Renal cortex interstitium (tissue), 11 donors: ENCODE measurements around the gene FBXO11. TPM values are rescaled to one million over a fixed set of nuclear protein-coding genes. Genes with fewer than 3 reads are reported as not detected.
"Not testable (repeated sequence)": the region's sequence is repeated elsewhere in the genome, so short reads cannot be mapped to it uniquely, and the experiment has no call there.

Source experiments
- DNase-seq, 11 donors: peaks; one replicate each; pipeline ENCODE4 v3.0.0-alpha.2; 2013; ENCODE audit warnings: low read depth in 9 of 11, low spot score in 4 of 11; ENCODE audit errors: extremely low read depth in 1 of 11
- polyA plus RNA-seq, 3 donors: library from polyadenylated mRNA; unstranded; fragments of 120-200 nt; gene quantifications; one replicate each; pipeline ENCODE4 v1.2.1, GENCODE V29; 2013; ENCODE audit not compliant: insufficient read length in 3 of 3

Gene FBXO11
- polyA plus RNA-seq, 3 donors: 77.9 to 96.5 (median 81.6) TPM

DNA sequence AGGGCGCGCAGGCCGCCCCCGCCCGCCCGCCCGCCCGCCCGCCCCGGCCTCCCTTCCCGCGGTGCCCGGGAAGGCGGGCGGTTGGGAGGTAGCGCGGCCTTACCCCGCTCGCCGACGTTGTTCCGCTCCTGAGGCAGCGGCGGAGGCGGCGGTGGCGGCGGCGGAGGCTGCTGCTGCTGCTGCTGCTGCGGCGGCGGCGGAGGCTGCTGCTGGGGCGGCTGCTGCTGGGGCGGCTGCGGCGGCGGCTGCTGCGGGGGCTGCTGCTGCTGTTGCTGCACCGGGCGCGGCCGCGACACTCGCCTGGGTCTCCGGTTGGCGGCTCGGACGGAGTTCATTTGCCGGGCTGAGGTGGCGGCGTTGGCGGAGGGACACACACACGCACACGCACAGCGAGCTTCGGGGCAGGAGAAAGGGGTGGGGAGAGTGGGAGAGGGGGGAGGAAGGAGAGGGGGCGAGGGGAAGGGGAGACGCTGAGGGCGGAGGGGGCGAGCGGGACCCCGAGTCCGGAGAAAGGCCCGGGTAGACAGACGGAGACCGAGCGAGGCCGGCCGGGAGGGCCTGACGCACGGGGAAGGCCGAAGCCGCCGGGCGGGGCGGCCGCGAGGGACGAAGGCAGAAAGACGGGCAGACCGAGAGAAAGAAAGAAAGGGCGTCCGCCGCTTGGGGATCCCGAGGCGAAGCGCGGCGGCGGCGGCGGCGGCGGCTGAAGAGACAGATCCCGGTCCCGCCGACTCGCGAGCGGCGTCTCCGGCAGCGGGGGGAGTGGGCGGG is 727 bp downstream of the FBXO11 start:
- peak in 9 of 11 donors; percentile 24 to 58 (median 42) for DNase-seq

DNA sequence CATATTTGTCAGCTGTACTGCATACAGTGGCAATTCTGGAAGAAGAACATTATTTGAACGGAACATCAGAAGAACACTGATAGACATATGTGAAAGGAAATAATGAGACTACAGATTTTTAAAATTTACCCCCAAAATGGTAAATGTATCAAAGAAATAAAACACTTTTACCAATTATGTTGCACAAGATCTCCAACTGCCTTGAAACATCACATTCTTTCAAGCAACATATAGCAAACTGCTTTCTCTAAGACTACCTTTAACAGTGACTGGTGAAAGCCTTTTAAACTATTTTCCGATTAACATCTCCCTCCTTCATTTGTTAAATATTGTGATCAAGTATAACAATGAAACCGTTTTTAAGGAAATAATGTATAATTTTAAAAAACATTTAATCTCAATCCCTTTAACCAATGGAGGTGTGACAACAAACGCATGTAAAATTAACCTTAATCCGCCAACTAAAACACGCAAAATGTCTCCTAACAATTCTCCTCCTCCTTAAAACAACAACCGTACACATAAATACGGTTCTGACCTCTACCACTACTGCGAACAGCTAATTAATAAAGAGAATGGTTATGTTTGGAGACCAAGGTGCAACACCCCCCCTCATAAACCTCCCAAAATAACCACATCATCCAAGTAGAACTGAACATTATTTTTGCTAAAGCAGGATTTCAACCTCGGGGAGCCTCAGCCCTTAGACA is 2.4 kb downstream of the FBXO11 start:
- peak in 3 of 11 donors; percentile 10 to 42 (median 22) for DNase-seq

DNA sequence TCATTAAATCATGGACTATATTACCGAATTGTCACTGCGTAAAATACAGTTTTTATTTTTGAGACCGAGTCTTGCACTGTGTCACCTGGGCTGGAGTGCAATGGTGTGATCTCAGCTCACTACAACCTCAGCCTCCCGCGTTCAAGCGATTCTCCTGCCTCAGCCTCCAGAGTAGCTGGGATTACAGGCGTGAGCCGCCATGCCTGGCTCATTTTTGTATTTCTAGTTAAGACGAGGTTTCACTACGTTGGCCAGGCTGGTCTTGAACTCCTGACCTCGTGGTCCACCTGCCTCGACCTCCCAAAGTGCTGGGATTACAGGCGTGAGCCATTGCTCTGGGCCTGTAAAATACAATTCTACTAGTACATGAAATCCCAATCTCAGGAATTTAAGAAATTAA is 4.4 kb downstream of the FBXO11 start:
- not testable (repeated sequence) for DNase-seq

DNA sequence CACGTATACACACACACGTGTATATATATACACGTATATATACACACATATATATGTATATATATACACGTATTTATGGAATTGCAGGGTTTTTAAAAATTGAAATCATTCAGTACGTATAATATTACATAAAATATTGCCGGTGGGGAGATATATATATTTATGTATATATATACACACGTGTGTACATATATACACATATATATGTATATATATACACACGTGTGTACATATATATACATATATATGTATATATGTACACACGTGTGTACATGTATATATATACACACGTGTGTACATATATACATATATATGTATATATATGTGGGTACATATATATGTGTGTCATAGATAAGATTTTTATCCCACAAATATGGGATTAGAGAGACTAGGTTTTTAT is 5.4 kb downstream of the FBXO11 start:
- DNase-seq: no peak

DNA sequence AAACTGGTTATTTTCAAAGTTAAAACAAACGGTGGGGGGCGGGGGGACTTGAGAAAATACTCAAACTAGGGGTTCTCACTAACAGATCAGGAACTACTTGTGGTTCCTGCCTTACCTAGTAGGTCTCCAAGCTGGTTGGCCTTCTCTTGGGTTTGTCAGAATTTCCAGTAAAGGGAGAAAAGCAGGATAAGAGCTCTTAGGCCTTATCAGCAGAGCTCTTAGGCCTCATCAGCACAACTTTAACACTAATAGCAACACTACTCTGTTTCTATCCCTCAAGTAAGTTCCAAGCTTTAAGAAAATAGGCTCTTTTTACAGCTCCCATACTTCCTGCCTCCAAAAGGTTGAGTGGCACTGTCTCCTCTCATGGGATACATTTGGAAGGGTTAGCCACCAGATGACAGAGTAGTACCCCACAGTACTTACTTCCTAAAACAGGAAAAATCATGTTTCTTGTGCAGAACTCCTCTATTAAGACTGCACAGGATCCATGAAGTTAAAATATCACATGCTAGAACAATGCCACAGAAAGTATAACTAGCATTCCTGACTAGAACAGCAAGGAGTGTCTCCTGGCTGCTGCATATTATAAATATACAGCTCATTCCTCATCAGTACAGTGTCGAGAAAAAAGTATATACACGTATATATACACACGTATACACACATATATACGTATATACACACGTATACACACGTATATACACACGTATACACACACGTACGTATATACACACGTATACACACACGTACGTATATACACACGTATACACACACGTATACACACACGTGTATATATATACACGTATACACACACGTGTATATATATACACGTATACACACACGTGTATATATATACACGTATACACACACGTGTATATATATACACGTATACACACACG is 6.1 kb downstream of the FBXO11 start:
- DNase-seq: no peak

DNA sequence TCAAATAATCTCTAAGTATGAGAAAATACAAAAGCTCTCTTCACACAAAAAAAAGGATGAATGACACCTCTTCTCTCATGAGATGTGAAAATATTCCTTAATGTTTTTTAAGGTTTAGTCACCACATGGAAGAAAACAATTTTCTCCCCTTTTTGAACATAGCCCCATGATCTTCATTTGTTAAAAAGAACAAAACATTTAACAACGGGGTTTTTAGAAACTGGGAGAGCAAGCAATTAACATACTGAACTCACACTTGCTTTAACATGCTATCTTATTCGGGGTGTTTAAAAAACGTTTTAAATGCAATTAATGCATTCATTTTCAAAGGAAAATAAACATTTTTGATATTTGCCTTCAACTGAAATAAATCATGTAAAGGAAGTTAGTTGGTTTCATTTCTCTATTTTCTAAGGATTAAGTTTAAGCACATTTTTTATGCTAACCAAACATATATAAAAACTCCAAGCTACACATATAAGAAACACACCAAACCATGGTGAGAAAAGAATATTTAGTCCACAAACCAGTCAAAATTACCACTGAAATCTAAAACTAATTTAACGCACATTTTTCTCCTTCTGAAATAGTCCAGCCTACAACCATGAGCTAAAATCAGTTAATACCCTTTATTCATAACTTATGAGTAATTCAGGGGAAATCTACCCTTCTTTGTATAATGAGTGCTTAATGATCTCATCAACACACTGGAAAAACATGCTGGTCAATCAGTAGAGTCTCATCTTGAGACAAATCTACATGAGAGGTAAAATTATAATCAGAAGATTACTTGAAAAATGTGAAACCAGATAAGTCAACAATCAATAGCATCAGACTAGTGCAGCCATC is 8.2 kb downstream of the FBXO11 start:
- no peak for DNase-seq

DNA sequence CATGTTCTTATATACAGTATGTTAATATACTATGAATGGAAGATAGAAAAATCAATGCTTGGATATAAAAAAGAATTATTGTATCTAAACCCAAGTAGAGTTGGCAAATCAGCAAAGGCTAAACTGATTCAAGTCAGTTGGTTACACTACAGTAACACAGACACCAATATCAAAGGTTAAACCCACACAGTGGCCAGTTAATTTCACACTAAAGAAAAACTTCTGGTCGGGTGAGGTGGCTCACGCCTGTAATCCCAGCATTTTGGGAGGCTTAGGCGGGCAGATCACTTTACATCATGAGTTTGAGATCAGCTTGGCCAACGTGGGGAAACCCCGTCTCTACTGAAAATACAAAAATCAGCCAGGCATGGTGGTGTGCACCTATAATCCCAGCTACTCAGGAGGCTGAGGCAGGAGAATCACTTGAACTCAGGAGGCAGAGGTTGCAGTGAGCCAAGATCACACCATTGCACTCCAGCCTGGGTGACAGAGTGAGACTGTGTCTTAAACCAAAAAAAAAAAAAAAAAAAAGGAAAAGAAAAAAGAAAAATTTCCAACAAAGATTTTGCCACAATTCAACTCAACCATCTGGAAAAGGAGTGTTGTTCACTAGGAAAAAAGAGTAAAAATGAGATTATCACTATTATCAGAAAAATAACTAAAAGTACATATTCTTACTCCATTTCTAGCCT is 9.0 kb downstream of the FBXO11 start:
- DNase-seq: not testable (repeated sequence)

DNA sequence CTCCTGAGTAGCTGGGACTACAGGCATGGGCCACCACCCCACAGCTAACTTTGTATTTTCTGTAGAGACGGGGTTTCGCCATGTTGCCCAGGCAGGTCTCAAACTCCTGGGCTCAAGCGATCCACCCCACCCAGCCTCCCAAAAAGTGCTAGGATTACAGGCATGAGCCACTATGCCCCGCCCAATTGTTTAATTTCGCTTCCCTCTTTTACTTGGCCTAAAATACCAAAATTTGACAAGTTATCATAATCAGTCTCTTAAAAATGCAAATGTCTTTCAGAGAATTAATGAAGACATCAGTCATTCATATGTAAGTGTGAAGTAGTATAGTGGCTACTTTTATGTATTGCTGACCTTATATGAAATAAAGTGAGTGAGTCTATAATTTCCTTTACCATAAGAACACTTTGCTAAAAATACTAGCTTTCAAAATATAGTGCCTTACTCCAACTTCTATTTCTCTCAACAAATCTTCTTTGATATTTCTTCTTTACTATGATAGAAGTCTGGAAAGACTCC is 9.8 kb downstream of the FBXO11 start:
- no peak for DNase-seq

DNA sequence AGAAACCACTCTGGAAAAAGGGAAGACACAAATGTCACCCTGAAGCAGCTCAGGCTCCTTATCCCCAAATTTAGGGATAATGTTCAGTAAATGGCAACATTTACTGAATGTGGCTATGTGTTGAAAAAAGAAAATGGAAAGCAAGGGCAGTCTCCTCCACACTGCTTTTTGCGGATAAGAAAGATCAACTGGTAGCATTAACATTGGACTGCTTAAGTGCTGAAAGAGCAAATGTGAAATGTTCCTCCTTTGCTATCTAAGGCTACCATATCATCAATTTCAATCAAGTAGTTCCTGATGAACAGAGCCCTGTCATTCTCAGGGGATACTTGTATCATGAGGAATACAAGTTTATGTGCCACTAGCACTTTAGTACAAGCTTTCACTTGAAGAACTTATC is 12.5 kb downstream of the FBXO11 start:
- no peak for DNase-seq

DNA sequence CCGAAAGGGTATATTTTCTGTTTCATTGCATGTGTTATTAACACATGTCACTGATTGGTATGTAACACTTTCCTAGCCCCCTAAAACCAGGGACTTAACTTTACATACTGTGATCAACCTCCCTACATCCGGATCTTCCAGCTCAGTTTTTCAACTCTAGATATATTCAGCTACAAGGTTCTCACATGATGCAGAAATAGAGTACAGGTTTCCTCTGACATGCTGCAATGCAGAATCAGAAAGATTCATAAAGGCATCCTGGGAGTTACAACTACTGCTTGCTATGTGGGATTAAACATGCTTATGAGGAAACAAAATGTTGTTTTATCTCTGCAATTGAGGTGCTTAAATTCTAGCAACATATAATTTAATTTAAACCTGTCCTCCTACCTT is 14.0 kb downstream of the FBXO11 start:
- DNase-seq: no peak

DNA sequence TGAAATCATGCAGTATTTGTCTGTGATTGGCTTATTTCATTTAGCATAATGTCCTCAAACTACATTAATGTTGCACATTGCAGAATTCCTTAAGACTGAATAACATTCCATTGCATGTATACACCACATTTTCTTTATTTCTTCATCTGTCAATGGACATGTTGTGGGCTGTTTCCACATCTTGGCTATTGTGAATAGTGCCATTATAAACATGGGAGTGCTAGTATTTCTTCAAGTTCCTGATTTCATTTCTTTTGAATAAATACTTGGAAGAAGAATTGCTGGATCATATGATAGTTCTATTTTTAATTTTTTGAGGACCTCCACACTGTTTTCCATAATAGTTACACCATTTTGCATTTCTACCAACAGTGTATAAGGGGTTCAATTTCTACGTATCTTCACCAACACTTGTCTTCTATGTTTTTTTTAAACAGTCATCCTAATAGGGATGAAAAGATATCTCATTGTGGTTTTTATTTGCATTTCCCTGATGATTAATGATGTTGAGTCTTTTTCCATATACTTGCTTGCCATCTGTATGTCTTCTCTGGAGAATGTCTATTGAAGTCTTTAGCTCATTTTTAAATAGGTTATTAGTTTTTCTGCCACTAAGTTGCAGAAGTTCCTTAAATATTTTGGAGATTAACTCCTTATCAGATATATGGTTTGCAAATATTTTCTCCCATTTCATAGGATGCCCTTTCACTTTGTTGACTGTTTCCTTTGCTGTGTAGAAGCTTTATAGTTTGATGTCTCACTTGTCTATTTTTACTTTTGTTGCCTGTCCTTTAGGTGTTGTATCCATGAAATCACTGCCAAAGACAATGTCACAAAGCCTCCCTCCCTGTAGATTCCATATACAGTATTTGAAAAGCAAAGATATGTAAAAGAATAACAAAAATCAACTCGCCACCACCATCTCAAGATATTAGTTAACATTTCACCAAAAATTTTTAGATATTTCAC is 14.6 kb downstream of the FBXO11 start:
- no peak for DNase-seq

DNA sequence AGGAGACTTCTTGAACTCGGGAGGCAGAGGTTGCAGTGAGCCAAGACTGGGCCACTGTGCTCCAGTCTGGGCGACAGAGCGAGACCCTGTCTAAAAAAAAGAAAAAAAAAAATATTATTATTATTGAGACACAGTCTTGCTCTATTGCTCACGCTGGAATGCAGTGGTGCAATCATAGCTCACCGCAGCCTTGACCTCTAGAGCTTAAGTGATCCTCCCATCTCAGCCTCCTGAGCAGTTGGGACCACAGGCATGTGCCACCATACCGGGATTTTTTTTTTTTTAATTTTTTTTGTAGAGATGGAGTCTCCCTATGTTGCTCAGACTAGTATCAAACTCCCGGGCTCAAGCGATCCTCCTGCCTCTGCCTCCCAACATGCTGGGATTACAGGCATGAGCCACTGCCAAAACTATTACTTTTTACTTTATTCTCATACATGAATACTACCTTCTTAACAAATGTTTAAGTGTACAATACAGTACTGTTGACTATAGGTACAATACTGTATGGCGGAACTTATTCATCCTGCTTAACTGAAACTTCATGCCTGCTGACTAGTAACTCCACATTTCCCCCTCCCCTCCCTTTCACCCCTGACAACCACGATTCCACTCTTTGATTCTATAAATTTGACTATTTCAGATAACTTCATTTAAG is 15.5 kb downstream of the FBXO11 start:
- DNase-seq: no peak

DNA sequence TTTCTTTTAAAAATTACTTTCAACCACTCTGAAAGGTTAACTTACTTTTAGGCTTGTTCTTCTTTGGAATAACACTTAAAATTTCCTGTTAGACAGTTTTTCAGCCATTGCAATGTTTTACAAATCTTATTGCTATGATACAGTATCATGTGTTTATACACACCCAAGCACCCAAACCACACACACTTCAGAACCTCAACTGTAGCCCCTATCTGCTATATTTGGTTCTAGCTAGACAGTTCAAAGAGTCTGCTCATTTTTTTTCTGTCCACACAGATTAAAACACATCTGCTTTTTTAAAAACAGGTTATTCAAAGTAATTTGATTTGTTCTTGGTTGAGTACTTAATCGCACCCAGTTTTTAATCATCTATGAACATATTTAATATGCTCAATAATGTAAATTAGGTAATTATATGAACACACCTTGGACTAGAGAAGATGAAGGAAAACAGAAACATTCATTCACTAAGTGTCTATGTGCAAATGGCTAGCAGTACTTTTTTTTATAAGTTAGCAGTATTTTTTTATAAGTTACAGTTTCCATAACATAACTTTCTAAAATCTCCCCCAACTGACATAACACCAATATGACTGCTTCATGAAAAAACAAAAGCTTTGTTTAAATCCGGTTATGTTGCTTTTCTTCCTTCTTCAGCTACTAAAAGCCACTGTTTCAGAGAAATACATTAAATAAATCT is 17.6 kb downstream of the FBXO11 start:
- no peak for DNase-seq

DNA sequence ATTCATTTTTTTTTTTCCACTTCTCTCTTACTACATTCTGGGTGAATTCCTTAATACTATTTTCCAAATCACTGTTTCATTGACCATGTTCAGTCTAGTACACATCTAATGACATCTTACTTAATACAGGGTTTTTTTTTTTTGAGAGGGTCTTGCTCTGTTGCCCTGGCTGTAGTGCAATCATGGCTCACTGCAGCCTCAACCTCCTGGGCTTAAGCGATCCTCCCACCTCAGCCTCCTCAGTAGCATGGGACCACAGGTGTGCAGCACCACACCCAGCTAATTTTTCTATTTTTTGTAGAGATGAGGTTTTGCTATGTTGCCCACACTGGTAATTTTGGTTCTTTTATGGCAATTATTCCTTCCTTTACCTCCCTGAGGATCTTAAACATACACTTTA is 29.4 kb downstream of the FBXO11 start:
- no peak for DNase-seq

DNA sequence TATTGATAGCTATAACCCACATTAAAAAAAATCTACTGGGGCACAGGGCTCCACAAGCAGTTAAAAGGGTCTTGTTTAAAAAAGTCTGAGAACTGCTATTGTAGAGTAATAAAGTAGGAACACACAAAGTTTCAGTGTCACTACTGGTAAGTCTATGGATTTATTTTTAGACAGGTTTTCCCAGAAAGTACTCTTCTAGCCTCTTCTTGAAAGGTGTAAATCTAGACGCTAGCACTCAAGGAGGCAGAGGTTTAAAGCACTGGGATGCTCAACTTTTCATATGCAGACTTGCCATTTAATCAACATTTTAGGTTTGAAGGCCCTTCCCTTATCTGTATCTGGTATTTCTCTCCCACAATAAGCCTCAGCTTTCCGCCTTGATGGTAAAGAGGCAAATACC is 33.4 kb downstream of the FBXO11 start:
- no peak for DNase-seq
